ENCODE results near the gene DLG2. TPM values are rescaled to one million over a fixed set of nuclear protein-coding genes. Genes with fewer than 3 reads are reported as not detected.

DLG2 gene
- total RNA-seq, 2 donors from 2014 or later, result 3.8 to 16.4 TPM

GRCh38 chr11:85652786-85653447, 25.8 kb upstream of the DLG2 start:
- no peaks in the 10 kb centered on the region for H3K9me3 ChIP-seq
- no peak for ATAC-seq (ENCODE audit: insufficient number of reproducible peaks, low FRiP score, low read depth)
- H3K4me1 ChIP-seq (ENCODE audit: control insufficient read depth in 1 of 2, low read depth in 2 of 2), result peaks cover 7 to 14% of the 10 kb centered on the region in 2 donors
- no peak overlapping the region for H3K27ac ChIP-seq
- TF ChIP-seq CTCF (IDR thresholded peaks at IDR 0.05), result no peak
- no peaks in the 10 kb centered on the region for H3K27me3 ChIP-seq (replicated peaks; ENCODE audit: insufficient read depth)
- no peak overlapping the region for H3K4me3 ChIP-seq
- DNase-seq (ENCODE audit: low spot score), result no peak
- H3K36me3 ChIP-seq, result peaks cover 3% of the 10 kb centered on the region

GRCh38 chr11:85651118-85651517, 24.0 kb upstream of the DLG2 start:
- H3K4me1 ChIP-seq (ENCODE audit: control insufficient read depth in 1 of 2, low read depth in 2 of 2), result peaks cover 10 to 18% of the 10 kb centered on the region in 2 donors
- DNase-seq (ENCODE audit: low spot score) (no peak), ATAC-seq (ENCODE audit: insufficient number of reproducible peaks, low FRiP score, low read depth) (no peak)
- no peak overlapping the region for H3K27ac ChIP-seq
- H3K27me3 ChIP-seq (replicated peaks; ENCODE audit: insufficient read depth), result no peaks in the 10 kb centered on the region
- no peaks in the 10 kb centered on the region for H3K9me3 ChIP-seq
- no peak for TF ChIP-seq CTCF (IDR thresholded peaks at IDR 0.05)
- H3K4me3 ChIP-seq, result no peak overlapping the region
- peaks cover 3% of the 10 kb centered on the region for H3K36me3 ChIP-seq

GRCh38 chr11:85647604-85648299, 20.6 kb upstream of the DLG2 start, which contains the start of gene TMEM126A:
Gene TMEM126A, plus strand, starts transcription at chr11:85647967. Its CDS starts 2,289 bp downstream, at chr11:85650256.
- H3K27ac ChIP-seq, result peak within 1 kb of the TSS; percentile 69 to 80
- no peaks in the 10 kb centered on the region for H3K27me3 ChIP-seq (replicated peaks; ENCODE audit: insufficient read depth)
- H3K36me3 ChIP-seq, result no peaks in the 10 kb centered on the region
- ATAC-seq (ENCODE audit: insufficient number of reproducible peaks, low FRiP score, low read depth) (peak; percentile 78), DNase-seq (ENCODE audit: low spot score) (peak; percentile 50)
- TF ChIP-seq CTCF (IDR thresholded peaks at IDR 0.05), result no peak
- H3K4me1 ChIP-seq (ENCODE audit: control insufficient read depth in 1 of 2, low read depth in 2 of 2), result peaks cover 10 to 18% of the 10 kb centered on the region in 2 donors
- peak within 1 kb of the TSS; percentile 79 for H3K4me3 ChIP-seq
- H3K9me3 ChIP-seq, result no peaks in the 10 kb centered on the region

GRCh38 chr11:85647078-85647477, 19.9 kb upstream of the DLG2 start:
- Histone ChIP-seq H3K27ac (peak overlapping the region; percentile 69 to 80), H3K4me1 (ENCODE audit: control insufficient read depth in 1 of 2, low read depth in 2 of 2) (peaks cover 10 to 18% of the 10 kb centered on the region in 2 donors), H3K9me3 (no peaks in the 10 kb centered on the region), H3K36me3 (no peaks in the 10 kb centered on the region), H3K27me3 (replicated peaks; ENCODE audit: insufficient read depth) (no peaks in the 10 kb centered on the region), H3K4me3 (peak overlapping the region; percentile 79)
- no peak for DNase-seq (ENCODE audit: low spot score)
- no peak for TF ChIP-seq CTCF (IDR thresholded peaks at IDR 0.05)
- ATAC-seq (ENCODE audit: insufficient number of reproducible peaks, low FRiP score, low read depth), result no peak

GRCh38 chr11:85643191-85643614, 16.1 kb upstream of the DLG2 start:
- Histone ChIP-seq H3K36me3 (no peaks in the 10 kb centered on the region), H3K27ac (no peak overlapping the region), H3K4me1 (ENCODE audit: control insufficient read depth in 1 of 2, low read depth in 2 of 2) (peaks cover 5 to 8% of the 10 kb centered on the region in 2 donors), H3K9me3 (no peaks in the 10 kb centered on the region), H3K4me3 (no peak overlapping the region), H3K27me3 (replicated peaks; ENCODE audit: insufficient read depth) (no peaks in the 10 kb centered on the region)
- ATAC-seq (ENCODE audit: insufficient number of reproducible peaks, low FRiP score, low read depth) (no peak), DNase-seq (ENCODE audit: low spot score) (no peak)
- TF ChIP-seq CTCF (IDR thresholded peaks at IDR 0.05), result no peak

All from thoracic aorta (tissue), 2 donors.